GM19397 (cell line): ENCODE measurements around the gene POU3F2.
A peak's percentile ranks its signal among the peaks of the same experiment; 100 is the strongest.

Experiments
- ATAC-seq: cut with Tn5 transposase; IDR thresholded peaks from one replicate; pipeline ENCODE4 v1.9.1; 2021; ENCODE audit warnings: mild to moderate bottlenecking, moderate library complexity; ENCODE audit not compliant: unreplicated experiment

Gene POU3F2

DNA sequence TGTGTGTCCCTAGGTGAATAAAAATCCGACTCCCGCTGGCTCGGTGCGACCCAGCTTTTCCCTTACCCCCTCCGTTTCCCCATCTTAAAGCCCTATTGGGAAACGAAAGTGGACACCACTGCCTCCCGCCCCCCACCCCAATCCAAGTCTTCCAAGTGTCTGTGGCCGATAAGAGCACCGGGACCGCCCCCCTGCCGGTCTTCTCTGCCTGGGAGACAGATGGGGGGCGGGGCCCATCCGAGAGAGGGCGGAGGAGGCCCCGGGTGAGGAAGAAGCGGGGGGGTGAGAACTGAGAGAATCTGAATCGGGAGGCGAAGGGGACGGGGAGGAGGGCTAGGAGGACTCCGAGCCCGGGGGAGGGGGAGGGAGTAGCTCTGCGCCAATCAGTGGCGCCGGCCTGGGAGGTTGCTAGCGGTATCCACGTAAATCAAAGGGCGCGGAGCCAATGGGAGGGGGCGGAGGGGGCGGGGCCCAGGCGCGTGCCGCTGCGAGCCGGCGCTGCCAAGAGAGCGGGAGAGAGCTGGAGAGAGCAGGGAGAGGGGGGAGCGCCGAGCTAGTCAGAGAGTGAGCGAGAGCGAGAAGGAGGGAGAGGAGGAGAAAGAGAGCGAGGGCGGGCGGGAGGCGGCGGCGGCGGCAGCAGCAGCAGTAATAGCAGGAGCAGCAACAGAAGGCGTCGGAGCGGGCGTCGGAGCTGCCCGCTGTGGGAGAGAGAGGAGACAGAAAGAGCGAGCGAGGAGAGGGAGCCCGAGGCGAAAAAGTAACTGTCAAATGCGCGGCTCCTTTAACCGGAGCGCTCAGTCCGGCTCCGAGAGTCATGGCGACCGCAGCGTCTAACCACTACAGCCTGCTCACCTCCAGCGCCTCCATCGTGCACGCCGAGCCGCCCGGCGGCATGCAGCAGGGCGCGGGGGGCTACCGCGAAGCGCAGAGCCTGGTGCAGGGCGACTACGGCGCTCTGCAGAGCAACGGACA lies at the start of gene POU3F2:
Gene POU3F2, plus strand, starts transcription at position 515 of the 972 bp plus-strand sequence. Its CDS starts 300 bp downstream, at position 815.
- peak; percentile 67 for ATAC-seq

DNA sequence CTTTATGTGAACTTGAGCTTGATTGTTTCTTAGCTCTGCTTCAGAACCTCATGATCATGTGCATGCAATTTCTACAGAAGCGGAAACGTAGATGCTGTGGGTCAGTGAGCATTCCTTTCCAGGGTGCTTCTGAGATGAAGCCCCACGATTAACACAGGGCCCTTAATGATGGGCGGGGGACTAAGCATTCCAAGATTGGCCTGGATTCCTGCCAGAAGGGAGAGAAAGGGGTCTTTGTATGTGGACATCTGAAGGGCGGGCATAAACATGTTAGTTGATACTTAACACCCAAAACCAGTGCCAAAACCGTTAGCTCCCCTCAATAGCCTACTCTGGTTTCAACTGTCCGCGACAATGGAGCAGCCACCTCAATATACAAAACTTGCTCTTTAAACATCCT lies 46.9 kb upstream of the POU3F2 start:
- no peak for ATAC-seq

DNA sequence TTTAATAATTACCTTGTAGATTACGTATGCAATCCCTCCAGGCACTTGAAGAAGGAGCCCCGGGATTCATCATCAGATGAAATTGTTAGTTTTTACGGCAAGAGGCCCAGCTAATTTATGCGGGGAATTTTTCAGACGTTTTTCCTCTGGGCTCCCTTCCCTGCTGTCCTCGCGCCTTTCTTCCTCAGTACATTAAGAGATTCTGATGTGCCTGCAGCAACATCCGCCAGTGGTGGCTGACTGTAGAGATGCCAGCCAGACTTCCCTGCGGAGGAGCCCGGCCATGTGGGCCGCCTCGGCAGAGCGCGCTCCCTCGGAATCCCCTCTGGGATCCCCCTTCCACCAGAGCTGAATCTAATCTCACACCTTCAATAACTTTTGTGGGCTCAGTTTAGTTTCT lies 46.4 kb upstream of the POU3F2 start:
- no peak for ATAC-seq

DNA sequence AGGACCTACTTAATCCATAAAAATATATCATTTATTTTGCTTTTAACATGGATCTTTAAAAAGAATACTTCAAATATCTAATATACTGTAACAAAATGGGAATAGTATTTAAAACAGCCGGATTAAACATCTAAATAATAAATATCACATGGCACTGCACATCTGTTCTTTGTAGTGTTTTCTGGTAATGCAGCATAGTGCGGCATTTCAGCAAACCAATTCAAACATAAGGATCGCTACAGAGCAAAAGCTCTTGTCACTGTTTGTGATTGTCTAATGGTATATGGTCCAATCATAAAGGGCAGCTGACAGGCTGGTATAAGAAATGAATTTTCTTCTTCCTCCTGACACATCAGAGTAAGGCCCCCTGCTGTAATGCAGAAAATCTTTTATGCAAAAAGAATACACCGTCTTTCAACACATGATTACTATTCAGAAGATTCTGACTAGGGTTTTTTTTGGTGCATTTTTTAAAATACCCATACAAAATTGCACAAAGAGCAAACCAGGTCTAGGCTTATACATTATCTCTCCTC lies 40.0 kb upstream of the POU3F2 start:
- ATAC-seq, result no peak

DNA sequence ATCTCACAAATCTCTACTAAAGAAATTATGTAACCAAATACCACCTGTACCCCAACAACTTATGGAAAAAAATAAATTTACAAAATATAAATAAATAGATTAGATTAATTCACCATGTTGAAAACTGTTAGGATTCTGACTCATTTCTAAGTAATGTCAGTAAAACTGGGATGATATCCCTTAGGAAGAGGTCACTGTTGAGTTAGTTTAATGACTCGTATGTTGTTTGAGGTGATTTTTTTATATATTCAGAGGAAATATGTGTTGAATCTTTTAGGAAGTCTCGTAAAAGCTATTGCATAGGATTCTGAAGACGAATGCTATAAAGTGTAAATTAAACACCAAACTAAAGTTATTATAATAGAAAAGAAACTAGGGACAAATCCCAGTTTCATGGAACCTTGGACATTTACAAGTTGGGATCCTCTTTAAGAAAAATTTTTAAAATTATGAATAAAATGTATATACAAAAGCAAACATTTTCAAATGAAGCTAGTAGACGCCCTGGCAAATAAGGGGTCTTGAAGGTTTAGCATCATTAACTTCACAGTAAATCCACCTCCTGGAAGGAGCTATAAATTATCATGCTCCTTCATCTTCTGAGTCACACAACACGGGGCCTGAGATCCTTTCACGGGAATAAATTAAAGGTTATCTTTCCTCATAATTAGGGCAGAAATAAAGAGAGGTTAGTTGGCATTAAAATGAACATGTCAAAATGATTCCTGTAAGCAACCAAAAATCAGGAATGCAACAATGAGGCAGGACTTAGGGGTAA lies 37.0 kb upstream of the POU3F2 start:
- no peak for ATAC-seq

DNA sequence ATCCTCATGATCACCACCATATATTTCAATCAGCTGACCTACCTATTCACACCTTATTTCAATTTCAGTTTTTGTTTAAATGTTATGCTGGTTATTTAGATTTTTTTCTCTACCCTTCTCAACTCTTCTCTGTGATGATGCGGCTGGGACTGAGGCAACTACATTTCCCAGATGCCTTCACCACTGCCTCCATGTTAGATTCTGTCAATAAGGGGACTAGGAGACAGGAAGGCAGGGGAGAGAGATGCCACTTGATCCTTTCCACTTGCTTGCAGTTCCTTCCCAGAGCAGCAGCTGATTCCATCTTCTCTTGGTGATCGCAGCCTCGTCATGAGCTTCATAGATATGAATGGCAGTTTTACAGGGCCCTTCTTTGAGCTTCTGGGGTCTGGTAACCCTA lies 33.5 kb upstream of the POU3F2 start:
- ATAC-seq, result no peak

DNA sequence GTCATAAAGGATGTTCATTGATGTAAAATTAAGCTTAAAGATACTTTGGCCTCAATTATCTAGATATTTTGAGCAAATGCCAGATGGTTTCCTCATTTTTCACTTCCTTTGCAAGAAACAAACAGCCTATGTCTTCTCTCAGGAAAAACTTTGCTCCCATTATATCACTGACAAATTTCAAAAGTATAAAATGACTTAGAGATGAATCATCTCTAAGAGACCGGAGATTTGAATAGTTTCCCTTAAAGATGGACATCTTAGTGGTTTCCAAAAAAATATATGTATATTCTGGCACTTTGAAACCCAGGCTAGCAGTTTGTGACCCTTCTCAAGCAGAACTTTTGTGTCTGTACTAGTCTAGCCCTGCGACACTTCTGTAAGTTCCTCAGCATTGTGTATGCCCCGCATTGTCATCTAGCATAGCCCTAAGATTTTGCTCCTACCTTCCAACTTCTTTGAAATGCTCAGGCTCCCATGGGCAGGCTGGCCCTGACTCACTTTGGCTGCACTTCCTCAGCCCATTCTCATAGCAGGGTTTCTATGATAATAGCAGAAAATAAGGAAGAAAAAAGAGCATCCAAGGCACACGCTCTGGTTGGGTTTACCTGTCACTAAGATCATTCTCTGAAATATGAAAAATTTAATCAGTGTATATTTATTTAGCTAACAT lies 25.7 kb upstream of the POU3F2 start:
- ATAC-seq, result no peak

DNA sequence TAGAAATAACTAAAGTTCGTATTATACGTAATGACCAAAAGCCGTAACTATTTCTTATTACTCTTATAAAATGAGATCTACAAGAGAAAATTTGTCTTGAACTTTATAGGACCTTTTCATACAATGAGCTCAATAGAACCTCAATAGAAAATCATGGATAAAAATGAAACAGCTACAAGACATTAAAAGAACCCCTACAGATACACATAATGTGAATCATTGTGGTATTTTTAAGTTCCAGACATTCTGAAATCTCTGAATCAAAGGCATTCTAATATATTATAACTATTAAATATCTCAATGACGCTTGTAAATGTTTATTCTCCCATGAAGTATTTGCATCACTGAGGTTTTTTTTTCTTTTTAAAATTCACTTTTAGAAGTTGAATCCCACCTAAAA lies 22.2 kb upstream of the POU3F2 start:
- no peak for ATAC-seq

DNA sequence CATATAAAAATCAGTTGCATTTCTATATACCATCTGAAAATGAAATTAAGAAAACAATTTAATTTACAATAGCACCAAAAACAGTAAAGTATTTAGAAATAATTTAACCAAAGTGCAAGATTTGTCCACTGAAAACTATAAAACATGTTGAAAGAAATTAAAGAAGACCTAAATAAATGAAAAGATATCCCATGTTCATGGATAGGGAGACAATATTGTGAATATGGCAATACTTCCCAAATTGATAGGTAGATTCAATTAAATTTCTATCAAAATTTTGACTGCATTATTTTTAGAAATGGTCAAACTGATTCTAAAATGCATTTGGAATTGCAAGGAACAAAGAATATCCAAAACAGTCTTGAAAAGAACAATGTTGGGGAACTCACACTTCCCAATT lies 17.6 kb upstream of the POU3F2 start:
- ATAC-seq, result no peak

DNA sequence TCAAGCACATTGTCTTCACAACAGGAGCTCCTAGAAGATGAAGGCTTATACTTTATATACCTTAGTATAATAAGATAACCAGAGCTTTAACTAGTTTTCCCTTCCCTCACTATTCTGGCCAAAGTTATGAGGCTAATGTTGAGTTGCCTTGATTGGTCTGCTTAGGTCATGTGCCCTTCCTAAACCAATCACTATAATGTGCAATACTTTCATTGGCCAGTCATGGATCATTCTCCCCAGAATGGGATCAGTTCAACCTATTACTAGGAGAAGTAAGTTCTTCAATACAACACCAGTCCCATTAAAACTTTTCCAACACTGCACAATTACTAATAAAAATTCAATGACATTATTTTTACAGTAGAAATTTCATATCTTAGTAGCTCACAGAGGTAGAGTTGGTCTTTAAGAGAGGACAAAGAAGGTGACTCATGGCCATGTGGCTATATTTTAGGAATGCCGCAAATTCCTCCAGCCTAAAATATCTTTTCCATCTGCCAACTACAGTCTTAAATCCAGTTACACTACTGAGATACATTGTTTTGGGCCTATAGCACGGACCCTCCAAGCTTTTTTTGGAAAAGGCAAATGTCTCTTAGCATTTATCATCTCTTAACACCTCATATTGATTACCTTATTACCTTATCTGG lies 12.5 kb upstream of the POU3F2 start:
- no peak for ATAC-seq

DNA sequence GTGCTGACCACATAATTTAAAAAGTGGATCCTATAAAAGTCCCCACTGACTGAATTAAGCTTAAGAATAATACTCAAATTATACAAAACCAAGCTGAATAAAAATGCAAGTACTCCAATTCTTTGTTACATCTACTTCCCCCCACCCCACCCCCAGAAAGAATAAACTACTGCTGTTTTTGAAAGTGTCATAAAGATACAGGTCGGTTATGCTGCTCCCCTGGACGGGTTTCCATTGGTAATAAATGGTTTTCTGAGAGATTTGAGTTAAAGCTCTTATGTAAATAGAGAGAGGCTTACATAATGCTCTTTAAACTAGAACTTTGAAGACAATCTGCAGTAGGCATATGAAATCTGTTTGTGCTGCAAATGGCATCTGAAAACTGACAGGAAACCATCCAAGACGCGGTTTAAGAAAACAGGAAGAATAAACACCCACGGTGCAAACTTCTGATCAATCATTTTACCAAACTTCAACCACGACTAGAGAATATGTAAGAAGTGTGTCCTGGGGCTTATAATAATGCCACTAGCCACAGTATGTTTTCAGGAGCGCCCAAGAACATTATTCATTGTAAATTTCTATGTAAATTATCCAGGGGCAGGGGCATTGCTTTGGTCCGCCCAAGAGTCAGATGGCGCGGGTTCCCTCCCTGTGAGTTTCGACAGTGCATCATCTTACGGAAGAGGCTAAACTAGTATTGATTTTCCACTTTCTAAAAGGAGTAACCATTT lies 10.8 kb upstream of the POU3F2 start:
- no peak for ATAC-seq

DNA sequence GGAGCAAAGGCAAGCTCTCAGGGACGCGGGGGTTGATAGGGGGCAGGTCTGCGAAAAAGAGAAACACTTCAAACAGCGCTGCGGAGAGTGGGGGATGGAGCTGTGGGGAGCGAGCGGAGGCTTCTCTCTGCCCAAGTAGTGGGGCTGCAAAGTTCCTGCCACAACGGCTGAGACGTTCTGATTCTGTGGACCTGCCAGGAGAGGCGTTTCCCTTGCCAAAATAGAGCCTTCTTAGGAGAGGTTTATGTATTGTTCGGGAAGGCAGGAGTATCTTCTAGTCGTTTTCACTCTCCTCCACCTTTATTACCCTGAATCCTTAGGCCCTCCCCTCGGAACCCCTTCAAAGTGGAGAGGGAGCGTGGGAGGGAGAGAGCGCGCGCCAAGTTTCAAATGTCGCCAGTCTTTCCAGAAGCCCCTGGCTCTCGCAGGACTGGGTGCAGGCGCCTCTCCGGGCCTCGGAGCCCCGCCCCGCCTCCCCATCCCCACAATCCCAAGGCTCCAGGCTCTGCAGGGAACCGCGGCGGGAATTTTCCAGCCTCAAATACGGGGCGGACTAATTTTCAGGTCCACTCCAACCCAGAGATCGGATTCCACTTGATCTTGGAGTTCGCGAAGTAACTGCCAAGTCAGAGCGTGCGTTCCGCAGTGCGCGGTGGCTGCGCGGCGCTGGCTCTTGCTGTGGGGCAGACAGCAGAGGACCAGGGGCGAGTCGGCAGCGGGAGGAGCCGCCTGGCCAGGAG lies 10.0 kb upstream of the POU3F2 start:
- no peak for ATAC-seq

DNA sequence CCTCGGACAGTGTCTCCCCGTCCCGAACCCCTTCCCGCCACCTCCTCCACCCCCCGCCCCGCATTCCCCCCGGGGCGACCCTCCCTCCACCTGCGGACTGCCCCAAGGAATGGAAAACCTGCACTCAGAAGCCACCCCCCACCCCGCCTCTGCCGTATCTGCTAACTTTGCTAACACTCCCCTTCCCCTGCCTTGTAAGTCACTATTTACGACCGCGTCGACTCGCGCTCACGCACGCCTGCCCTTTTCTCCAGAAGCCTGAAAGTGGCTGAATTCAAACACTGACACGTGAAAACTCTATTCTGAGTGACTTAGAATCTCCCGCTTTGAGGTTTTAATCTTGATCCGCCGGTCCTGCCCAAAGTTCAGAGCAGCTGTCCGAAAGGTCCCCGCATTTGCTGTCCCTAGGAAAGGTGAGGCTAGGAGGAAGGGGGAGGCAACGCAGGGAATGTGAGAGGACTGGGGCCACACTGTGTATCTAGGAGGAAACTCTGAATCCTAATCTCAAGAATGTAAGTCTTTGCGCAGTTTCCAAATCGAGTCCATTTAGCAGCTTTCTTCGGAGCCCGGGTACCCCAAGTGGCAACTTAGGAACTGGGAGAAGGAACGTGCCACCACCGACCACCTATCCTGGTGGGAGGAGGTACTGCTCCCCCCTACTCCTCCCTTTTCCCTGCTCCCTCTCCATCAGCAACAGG lies 9.3 kb upstream of the POU3F2 start:
- ATAC-seq, result no peak

DNA sequence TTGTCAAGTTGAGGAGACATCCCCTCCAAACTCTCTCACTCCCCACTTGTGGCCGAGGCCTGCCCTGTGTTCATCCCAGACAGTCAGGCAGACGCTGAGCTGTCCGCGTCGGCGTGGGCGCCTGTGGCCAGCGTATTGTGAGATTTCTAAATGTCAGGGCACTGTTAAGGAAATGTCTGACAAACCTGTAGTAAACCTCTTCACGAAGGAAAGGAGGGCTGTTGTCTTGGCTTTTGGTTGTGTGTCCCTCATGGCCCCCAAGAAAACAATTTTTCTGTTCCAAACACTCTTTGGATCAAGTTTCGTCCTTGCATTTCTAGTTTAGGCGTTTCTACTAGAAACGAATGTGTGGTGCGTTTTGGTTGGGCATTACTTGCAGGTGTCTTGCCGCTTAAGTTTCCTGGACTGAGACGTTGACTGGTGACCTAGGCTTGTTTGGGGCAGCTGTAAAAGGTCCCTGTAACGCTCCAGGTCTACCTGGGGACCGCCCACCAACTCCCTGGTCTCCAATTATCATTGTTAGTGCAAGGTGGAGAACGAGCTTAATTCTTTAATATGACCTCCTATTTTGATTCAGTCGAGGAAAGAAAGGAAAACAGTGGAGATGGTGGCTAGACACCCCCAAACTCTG lies 8.7 kb upstream of the POU3F2 start:
- ATAC-seq, result no peak

DNA sequence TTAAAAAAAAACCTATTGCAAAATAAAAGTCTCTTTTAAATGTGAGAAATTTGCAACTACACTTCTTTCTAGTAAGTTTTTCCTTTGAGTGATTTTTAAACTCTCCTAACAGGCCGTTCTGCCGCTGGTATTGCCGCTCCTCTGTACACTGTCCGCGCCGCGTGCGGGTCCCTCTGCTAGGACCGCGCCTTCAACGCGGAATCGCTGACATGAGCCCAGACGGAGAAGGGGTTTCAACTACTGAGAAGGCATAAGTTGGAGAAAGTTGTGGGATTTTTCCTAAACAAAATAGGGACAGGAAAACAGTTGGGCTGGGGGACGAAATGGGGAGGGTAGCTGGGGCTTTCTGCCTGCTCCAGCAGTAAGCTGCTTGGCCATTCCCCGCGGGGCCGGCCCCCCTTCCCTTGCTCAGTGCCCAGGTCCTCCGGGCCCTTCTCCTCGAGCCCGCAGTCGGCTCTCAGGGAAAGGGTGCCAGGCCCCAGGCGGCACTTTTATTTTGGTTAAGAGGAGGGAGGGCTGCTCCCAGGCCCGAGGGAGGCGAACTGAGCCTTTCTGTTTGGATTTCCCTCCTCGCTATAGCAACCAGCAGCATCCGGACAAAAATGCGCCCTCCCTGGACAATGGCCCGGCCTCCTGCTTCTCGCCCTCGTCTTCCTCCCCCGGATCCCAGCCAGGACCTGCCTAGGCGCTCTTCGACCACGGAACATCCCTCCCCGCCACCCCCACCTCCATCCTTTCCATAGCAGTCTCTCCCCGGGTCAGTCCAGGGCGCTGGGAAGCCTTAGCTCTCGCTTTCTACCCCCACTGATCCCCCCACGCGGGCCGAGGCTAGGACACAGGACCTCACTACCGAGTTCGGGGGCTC lies 6.8 kb upstream of the POU3F2 start:
- no peak for ATAC-seq

DNA sequence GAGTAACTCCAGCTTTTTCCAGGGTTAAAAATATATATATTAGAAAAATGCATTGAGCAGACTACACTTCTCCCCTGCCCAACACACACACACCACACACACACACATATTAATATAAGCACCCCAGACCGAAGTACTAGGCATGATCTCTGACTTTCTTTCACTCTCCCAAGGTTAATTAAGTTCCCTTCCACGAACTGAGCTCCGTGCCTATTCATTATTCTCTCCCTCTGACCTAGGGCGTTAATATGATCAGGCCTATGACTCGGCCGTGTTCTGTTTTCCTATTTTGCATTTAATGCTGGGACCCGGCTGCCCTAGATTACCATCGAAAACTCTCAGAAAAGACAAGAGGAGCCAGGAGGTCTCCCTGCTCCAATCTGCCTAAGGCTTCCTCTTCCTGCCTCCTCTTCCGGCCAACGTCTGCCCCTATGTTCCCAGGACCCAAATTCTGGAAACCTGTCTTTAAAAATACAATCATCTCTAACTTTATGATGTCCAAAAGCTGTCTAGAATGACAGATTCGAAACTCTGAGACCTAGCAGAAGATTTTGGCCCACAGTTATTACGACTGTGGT lies 6.1 kb upstream of the POU3F2 start:
- ATAC-seq, result no peak

DNA sequence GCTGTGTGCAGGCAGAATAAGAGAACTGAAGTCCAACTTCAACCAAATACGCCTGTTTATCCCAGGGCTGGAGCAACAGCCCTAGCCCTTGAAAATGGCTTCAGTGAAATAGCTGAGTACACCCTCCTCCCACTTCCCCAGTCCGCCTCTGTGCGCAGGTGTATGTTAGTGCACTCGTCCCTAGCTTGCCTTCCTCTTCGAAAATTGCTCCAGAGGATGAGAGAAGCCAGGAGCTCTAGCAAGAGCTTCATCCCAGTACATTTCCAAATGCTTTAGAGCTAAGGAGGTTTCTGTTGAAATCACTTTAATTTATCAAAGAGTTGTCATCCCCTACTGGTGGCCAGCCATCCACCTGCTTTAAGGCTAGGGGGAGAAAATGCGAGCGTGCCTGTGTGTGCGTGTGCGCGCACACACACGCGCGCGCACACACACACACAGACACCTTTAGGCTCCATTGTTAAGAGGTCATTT lies 5.4 kb upstream of the POU3F2 start:
- no peak for ATAC-seq
